Transverse colon (tissue), 4 donors: Measurements from ENCODE around the gene RALGPS1. TPM values are rescaled to one million over a fixed set of nuclear protein-coding genes. Genes with fewer than 3 reads are reported as not detected.

Experiments
- DNase-seq: peaks from one replicate; pipeline ENCODE4 v3.0.0-alpha.2; 2019
- H3K27ac ChIP-seq, 4 donors: fragments of 200-600 bp; sonication (generic); 2 replicates each; pipeline ENCODE4 v1.5.1; 2016 to 2018; ENCODE audit warnings: inconsistent platforms in 4 of 4
- H3K27me3 ChIP-seq: fragments of 200-600 bp; sonication (generic); 2 replicates; pipeline ENCODE4 v1.5.1; 2017; ENCODE audit warnings: inconsistent platforms
- H3K36me3 ChIP-seq, 4 donors: fragments of 200-600 bp; sonication (generic); 2 replicates each; pipeline ENCODE4 v1.5.1; 2017 to 2019; ENCODE audit warnings: inconsistent platforms in 4 of 4
- H3K4me1 ChIP-seq, 4 donors: fragments of 200-600 bp; sonication (generic); 2 replicates each; pipeline ENCODE4 v1.5.1; 2017 to 2020; ENCODE audit warnings: inconsistent platforms in 4 of 4
- H3K4me3 ChIP-seq, 4 donors: fragments of 200-600 bp; sonication (generic); 1 replicate in 1 of 4; 2 replicates in 3 of 4; pipeline versions ENCODE4 v1.5.1 to v1.6.1; 2017 to 2019; ENCODE audit warnings: inconsistent platforms in 4 of 4
- H3K9me3 ChIP-seq, 2 donors: fragments of 200-600 bp; sonication (generic); 2 replicates each; pipeline ENCODE4 v1.5.1; 2017 to 2019; ENCODE audit warnings: inconsistent platforms in 2 of 2
- EP300 ChIP-seq: sonication (generic); formaldehyde crosslinking; IDR thresholded peaks from one replicate; pipeline ENCODE4 v1.6.1; 2017; ENCODE audit warnings: antibody characterized with exemption, low read depth
- POLR2A ChIP-seq: fragments of 450-650 bp; IDR thresholded peaks from one replicate; pipeline ENCODE4 v1.6.1; 2016; ENCODE audit warnings: antibody characterized with exemption, mild to moderate bottlenecking, moderate library complexity
- POLR2AphosphoS5 ChIP-seq, 3 donors: sonication (generic); formaldehyde crosslinking; IDR thresholded peaks; one replicate each; pipeline ENCODE4 v1.6.1; 2016; ENCODE audit warnings: antibody characterized with exemption in 3 of 3
- WGBS, 2 donors: methylation state at CpG; one replicate each; pipeline ENCODE4 v1.1.5; 2018; ENCODE audit warnings: low coverage in 1 of 2; 5-methylcytosine and 5-hydroxymethylcytosine counted together
- in situ Hi-C, 4 donors: fragments of 200-750 bp; cut with MboI; loops; one replicate each; pipeline versions ENCODE4 v1.15.0 to v1.15.1; 2017; ENCODE audit warnings: low sequenced_read_pairs in 3 of 4, low pct_ligation_motif_present in 1 of 4, low pct_unique_long_range_greater_than_20kb in 1 of 4
- intact Hi-C: fragments of 100-400 bp; cut with DNase I; formaldehyde crosslinking; loops from one replicate; pipeline ENCODE4 v1.15.1; 2023; ENCODE audit warnings: low total_unique reads
- total RNA-seq, 4 donors: library from RNA; depleted of rRNA; stranded (reverse); fragments of >200 nt; gene quantifications; one replicate each; pipeline ENCODE4 v1.1.0, GENCODE V29; 2016
- TF ChIP-seq, protein P1 (sequence below), 5 experiments: fragments of 200-600 bp in 3 of 5; fragments of 450-650 bp in 2 of 5; sonication (generic) in 3 of 5; IDR thresholded peaks; 1 replicate in 2 of 5; 2 replicates in 3 of 5; pipeline ENCODE4 v1.5.1; 2016 to 2017; ENCODE audit warnings: antibody characterized with exemption in 5 of 5, inconsistent platforms in 3 of 5, mild to moderate bottlenecking in 2 of 5, moderate library complexity in 1 of 5

The RALGPS1 gene
- total RNA-seq, 4 donors from 2014 or later, result 46.0 to 119 (median 87.6) TPM

- peaks cover 11 to 27% (median 13%) of the 10 kb centered on the region in 4 donors for H3K4me1 ChIP-seq
- in situ Hi-C loops (no loop called here), intact Hi-C loops (no loop called here)
- H3K36me3 ChIP-seq, result no peaks in the 10 kb centered on the region
- no peaks in the 10 kb centered on the region for H3K9me3 ChIP-seq
- no peaks in the 10 kb centered on the region for H3K27me3 ChIP-seq
- DNase-seq, result peak; percentile 30
- TF ChIP-seq POLR2AphosphoS5 (IDR thresholded peaks at IDR 0.05) (no peak), POLR2A (no peak), EP300 (no peak)
- TF ChIP-seq, protein P1, sequence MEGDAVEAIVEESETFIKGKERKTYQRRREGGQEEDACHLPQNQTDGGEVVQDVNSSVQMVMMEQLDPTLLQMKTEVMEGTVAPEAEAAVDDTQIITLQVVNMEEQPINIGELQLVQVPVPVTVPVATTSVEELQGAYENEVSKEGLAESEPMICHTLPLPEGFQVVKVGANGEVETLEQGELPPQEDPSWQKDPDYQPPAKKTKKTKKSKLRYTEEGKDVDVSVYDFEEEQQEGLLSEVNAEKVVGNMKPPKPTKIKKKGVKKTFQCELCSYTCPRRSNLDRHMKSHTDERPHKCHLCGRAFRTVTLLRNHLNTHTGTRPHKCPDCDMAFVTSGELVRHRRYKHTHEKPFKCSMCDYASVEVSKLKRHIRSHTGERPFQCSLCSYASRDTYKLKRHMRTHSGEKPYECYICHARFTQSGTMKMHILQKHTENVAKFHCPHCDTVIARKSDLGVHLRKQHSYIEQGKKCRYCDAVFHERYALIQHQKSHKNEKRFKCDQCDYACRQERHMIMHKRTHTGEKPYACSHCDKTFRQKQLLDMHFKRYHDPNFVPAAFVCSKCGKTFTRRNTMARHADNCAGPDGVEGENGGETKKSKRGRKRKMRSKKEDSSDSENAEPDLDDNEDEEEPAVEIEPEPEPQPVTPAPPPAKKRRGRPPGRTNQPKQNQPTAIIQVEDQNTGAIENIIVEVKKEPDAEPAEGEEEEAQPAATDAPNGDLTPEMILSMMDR (IDR thresholded peaks at IDR 0.05), result no peak
- peak overlapping the region; percentile 62 to 83 (median 76) for H3K27ac ChIP-seq
- WGBS, 2 donors, result 37 to 47% methylated on average over 3 to 13 of the region's 13 CpGs
- no peak overlapping the region for H3K4me3 ChIP-seq
Measured at GRCh38 chr9:127154390-127155191, 240.0 kb downstream of the RALGPS1 start.

GRCh38 chr9:127155314-127155960 lies 240.9 kb downstream of the RALGPS1 start:
- no peaks in the 10 kb centered on the region for H3K27me3 ChIP-seq

GRCh38 chr9:127158786-127159324 lies 244.3 kb downstream of the RALGPS1 start:
- DNase-seq, result no peak
- intact Hi-C loops, result no loop called here

More at GRCh38 chr9:127155314-127155960, 240.9 kb downstream of the RALGPS1 start:
- no peaks in the 10 kb centered on the region for H3K36me3 ChIP-seq
- intact Hi-C loops, result no loop called here
- no peak overlapping the region for H3K4me3 ChIP-seq
- in situ Hi-C loops, result no loop called here
- H3K4me1 ChIP-seq, result peaks cover 11 to 27% (median 13%) of the 10 kb centered on the region in 4 donors
- 78 to 86% methylated on average over 5 of the region's 5 CpGs for WGBS, 2 donors
- peak overlapping the region; percentile 62 to 83 (median 76) for H3K27ac ChIP-seq
- TF ChIP-seq, protein P1 (IDR thresholded peaks at IDR 0.05), result no peak
- TF ChIP-seq EP300 (no peak), POLR2AphosphoS5 (IDR thresholded peaks at IDR 0.05) (no peak), POLR2A (no peak)
- no peaks in the 10 kb centered on the region for H3K9me3 ChIP-seq
- no peak for DNase-seq

More at GRCh38 chr9:127158786-127159324, 244.3 kb downstream of the RALGPS1 start:
- 88 to 91% methylated on average over 2 to 4 of the region's 4 CpGs for WGBS, 2 donors
- no peak overlapping the region for H3K4me3 ChIP-seq
- in situ Hi-C loops, result no loop called here
- no peaks in the 10 kb centered on the region for H3K9me3 ChIP-seq
- no peaks in the 10 kb centered on the region for H3K36me3 ChIP-seq
- TF ChIP-seq POLR2A (no peak), POLR2AphosphoS5 (IDR thresholded peaks at IDR 0.05) (no peak), EP300 (no peak)
- TF ChIP-seq, protein P1 (IDR thresholded peaks at IDR 0.05), result no peak
- H3K27ac ChIP-seq, result peak overlapping the region in 3 of 4 donors; percentile 26 to 54 (median 27)
- H3K4me1 ChIP-seq, result peaks cover 11 to 25% (median 13%) of the 10 kb centered on the region in 4 donors
- no peaks in the 10 kb centered on the region for H3K27me3 ChIP-seq
